Activated CD4-positive, alpha-beta memory T cell treated with anti-CD3 and anti-CD28 coated beads for 36 hours (primary cell): ENCODE data around the gene RPL22L1. TPM values are rescaled to one million over a fixed set of nuclear protein-coding genes. Genes with fewer than 3 reads are reported as not detected.
"Not testable (repeated sequence)": the region's sequence is repeated elsewhere in the genome, so short reads cannot be mapped to it uniquely, and the experiment has no call there.

Source experiments
- CTCF ChIA-PET: fragments of 350-600 bp; sonication (Branson Sonifier 250); formaldehyde crosslinking; loops from one replicate; lab custom pipeline; 2021; ENCODE audit warnings: antibody characterized with exemption, inconsistent platforms; lab: Charles Lee
- POLR2A ChIA-PET: fragments of 350-600 bp; sonication (Branson Sonifier 250); formaldehyde crosslinking; loops from one replicate; lab custom pipeline; 2021; ENCODE audit warnings: antibody characterized with exemption; lab: Charles Lee
- DNase-seq: peaks from one replicate; pipeline ENCODE4 v3.0.0-alpha.2; 2020
- H3K27ac Mint-ChIP-seq: one replicate; pipeline ENCODE4 v1.8.0; 2021; ENCODE audit warnings: mixed read lengths
- H3K27me3 Mint-ChIP-seq: one replicate; pipeline ENCODE4 v1.8.0; 2021; ENCODE audit warnings: mixed read lengths
- H3K36me3 Mint-ChIP-seq: one replicate; pipeline ENCODE4 v1.8.0; 2021; ENCODE audit warnings: mixed read lengths
- H3K4me1 Mint-ChIP-seq: one replicate; pipeline ENCODE4 v1.8.0; 2021; ENCODE audit warnings: low read depth, mixed read lengths
- H3K4me3 Mint-ChIP-seq: one replicate; pipeline ENCODE4 v1.8.0; 2021; ENCODE audit warnings: mild to moderate bottlenecking, mixed read lengths
- H3K9me3 Mint-ChIP-seq: one replicate; pipeline ENCODE4 v1.8.0; 2021; ENCODE audit warnings: mixed read lengths
- intact Hi-C: fragments of 100-400 bp; cut with micrococcal nuclease; formaldehyde crosslinking; loops from one replicate; pipeline ENCODE4 v1.15.1; 2023
- total RNA-seq, 2 experiments: library from RNA; stranded (reverse); gene quantifications; one replicate each; pipeline ENCODE4 v1.2.3, GENCODE V29; 2021

RPL22L1 gene
- total RNA-seq, 2 experiments from 2014 or later: 379 to 382 TPM

GRCh38 chr3:170903123-170903522, 33.1 kb upstream of the RPL22L1 start:
- Mint-ChIP-seq H3K9me3 (no peaks in the 10 kb centered on the region), H3K4me1 (peaks cover 12% of the 10 kb centered on the region), H3K27ac (no peak overlapping the region), H3K36me3 (peaks cover 7% of the 10 kb centered on the region), H3K27me3 (no peaks in the 10 kb centered on the region), H3K4me3 (no peak overlapping the region)
- intact Hi-C loops: loop anchor here (10.0 kb wide), 1 partner anchor 552 kb away; no protein-coding TSS in a partner anchor
- no peak for DNase-seq
- ChIA-PET CTCF (no interaction called here), POLR2A (no interaction called here)

DNA sequence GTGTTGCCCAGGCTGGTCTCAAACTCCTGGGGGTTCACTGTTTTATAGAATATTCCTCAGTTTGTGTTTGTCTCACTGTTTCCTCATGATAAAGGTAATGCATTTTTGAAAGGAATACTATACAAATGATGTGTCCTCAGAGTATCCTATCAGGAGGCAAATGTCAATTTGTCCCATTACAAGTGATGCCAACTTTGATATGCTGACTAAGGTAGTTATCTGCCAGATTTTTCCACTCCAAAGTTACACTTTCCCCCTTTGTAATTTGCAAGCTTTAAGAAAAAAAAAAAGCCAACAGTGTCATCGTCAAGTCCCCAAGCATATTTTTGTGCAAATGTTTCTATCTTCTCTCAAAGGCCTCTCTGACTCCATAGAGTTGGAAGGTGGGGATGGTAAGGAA, 29.5 kb upstream of the RPL22L1 start:
- no peak for DNase-seq
- intact Hi-C loops: no loop called here
- H3K27me3 Mint-ChIP-seq: no peaks in the 10 kb centered on the region
- no peaks in the 10 kb centered on the region for H3K9me3 Mint-ChIP-seq
- ChIA-PET POLR2A (no interaction called here), CTCF (no interaction called here)
- peaks cover 18% of the 10 kb centered on the region for H3K36me3 Mint-ChIP-seq
- no peaks in the 10 kb centered on the region for H3K4me1 Mint-ChIP-seq
- H3K27ac Mint-ChIP-seq: no peak overlapping the region
- H3K4me3 Mint-ChIP-seq: no peak overlapping the region

GRCh38 chr3:170897978-170898377, 28.0 kb upstream of the RPL22L1 start:
- ChIA-PET POLR2A (no interaction called here), CTCF (no interaction called here)
- Mint-ChIP-seq H3K27ac (no peak overlapping the region), H3K4me1 (no peaks in the 10 kb centered on the region), H3K9me3 (no peaks in the 10 kb centered on the region), H3K27me3 (no peaks in the 10 kb centered on the region), H3K4me3 (no peak overlapping the region), H3K36me3 (peaks cover 18% of the 10 kb centered on the region)
- no peak for DNase-seq
- intact Hi-C loops: no loop called here

GRCh38 chr3:170897199-170897598, 27.2 kb upstream of the RPL22L1 start:
- H3K27me3 Mint-ChIP-seq, H3K27ac Mint-ChIP-seq, POLR2A ChIA-PET, DNase-seq, intact Hi-C loops, H3K4me3 Mint-ChIP-seq, CTCF ChIA-PET, H3K9me3 Mint-ChIP-seq, H3K4me1 Mint-ChIP-seq: not testable (repeated sequence)
- peaks cover 18% of the 10 kb centered on the region for H3K36me3 Mint-ChIP-seq

GRCh38 chr3:170896781-170897180, 26.8 kb upstream of the RPL22L1 start:
- Mint-ChIP-seq H3K9me3 (no peaks in the 10 kb centered on the region), H3K27me3 (no peaks in the 10 kb centered on the region), H3K4me3 (no peak overlapping the region), H3K4me1 (no peaks in the 10 kb centered on the region), H3K27ac (no peak overlapping the region), H3K36me3 (peaks cover 18% of the 10 kb centered on the region)
- ChIA-PET POLR2A (no interaction called here), CTCF (no interaction called here)
- no peak for DNase-seq
- intact Hi-C loops: no loop called here

DNA sequence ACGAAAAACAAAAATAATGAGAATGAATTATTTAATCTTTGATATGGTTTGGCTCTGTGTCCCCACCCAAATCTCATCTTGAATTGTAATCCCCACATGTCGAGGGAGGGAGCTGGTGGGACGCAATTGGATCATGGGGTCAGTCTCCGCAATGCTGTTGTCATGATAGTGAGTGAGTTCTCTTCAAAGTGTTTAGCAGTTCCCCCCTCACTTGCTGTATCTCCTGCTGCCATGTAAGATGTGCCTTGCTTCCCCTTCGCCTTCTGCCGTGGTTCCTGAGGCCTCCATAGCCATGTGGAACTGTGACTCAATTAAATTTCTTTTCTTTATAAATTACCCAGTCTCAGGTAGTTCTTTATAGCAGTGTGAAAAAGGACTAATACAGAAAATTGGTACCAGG, 26.3 kb upstream of the RPL22L1 start:
- peaks cover 19% of the 10 kb centered on the region for H3K36me3 Mint-ChIP-seq
- H3K4me1 Mint-ChIP-seq, DNase-seq, H3K27me3 Mint-ChIP-seq, H3K9me3 Mint-ChIP-seq, CTCF ChIA-PET, H3K27ac Mint-ChIP-seq, H3K4me3 Mint-ChIP-seq, POLR2A ChIA-PET, intact Hi-C loops: not testable (repeated sequence)

DNA sequence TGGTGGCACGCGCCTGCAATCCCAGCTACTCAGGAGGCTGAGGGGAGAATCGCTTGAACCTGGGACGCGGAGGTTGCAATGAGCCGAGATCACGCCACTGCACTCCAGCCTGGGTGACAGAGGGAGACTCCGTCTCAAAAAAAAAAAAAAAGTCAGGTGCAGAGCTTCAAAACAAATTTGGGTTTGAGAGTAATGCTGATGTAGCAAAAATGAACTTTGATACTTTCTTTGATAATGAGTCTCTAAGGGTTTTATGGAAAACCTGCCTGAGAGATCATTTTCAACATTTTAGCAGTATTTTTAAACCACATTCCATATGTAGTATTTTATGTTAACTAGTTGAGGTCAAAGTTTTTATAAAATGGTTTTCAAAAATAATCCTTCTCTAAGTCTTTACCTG, 23.9 kb upstream of the RPL22L1 start:
- intact Hi-C loops: no loop called here
- H3K36me3 Mint-ChIP-seq: peaks cover 21% of the 10 kb centered on the region
- POLR2A ChIA-PET: interaction anchor here (1.4 kb wide), 1 partner anchor 24 kb away, joined by 4 read pairs; the partner anchor contains the start of gene RPL22L1
- no peaks in the 10 kb centered on the region for H3K4me1 Mint-ChIP-seq
- CTCF ChIA-PET: interaction anchor here (0.7 kb wide), 1 partner anchor 388 kb away, joined by 3 read pairs; no protein-coding TSS in a partner anchor
- no peaks in the 10 kb centered on the region for H3K27me3 Mint-ChIP-seq
- H3K9me3 Mint-ChIP-seq: no peaks in the 10 kb centered on the region
- no peak for DNase-seq
- H3K4me3 Mint-ChIP-seq: no peak overlapping the region
- H3K27ac Mint-ChIP-seq: no peak overlapping the region

GRCh38 chr3:170889630-170890029, 19.6 kb upstream of the RPL22L1 start:
- Mint-ChIP-seq H3K4me1 (no peaks in the 10 kb centered on the region), H3K27ac (no peak overlapping the region), H3K36me3 (peaks cover 7% of the 10 kb centered on the region), H3K27me3 (peaks cover 3% of the 10 kb centered on the region), H3K4me3 (no peak overlapping the region), H3K9me3 (no peaks in the 10 kb centered on the region)
- intact Hi-C loops: no loop called here
- ChIA-PET CTCF (no interaction called here), POLR2A (no interaction called here)
- no peak for DNase-seq

DNA sequence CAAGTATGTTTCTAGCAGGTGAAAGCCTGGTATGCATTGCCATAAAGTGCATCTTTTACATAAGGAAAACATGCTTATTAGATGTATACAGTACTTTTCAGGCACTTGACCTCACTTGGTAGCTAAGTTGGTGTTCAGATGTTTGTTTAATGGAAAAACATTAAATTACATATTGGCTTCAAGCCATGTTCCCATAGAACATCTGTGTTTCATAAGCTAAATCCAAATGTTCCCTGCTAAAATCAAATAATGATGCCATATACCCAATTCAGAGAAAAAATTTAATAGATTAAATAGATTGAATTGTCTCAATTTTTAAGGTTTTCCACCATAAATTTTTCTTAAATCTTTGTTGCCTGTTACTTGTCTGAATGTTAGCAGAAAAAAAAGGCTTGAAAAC, 19.1 kb upstream of the RPL22L1 start:
- intact Hi-C loops: no loop called here
- CTCF ChIA-PET: no interaction called here
- Mint-ChIP-seq H3K4me3 (no peak overlapping the region), H3K27ac (no peak overlapping the region), H3K4me1 (no peaks in the 10 kb centered on the region), H3K9me3 (no peaks in the 10 kb centered on the region), H3K36me3 (peaks cover 7% of the 10 kb centered on the region), H3K27me3 (peaks cover 3% of the 10 kb centered on the region)
- POLR2A ChIA-PET: no interaction called here
- DNase-seq: no peak

GRCh38 chr3:170884109-170884930, 14.3 kb upstream of the RPL22L1 start:
- POLR2A ChIA-PET, CTCF ChIA-PET, H3K36me3 Mint-ChIP-seq: not testable (repeated sequence)

DNA sequence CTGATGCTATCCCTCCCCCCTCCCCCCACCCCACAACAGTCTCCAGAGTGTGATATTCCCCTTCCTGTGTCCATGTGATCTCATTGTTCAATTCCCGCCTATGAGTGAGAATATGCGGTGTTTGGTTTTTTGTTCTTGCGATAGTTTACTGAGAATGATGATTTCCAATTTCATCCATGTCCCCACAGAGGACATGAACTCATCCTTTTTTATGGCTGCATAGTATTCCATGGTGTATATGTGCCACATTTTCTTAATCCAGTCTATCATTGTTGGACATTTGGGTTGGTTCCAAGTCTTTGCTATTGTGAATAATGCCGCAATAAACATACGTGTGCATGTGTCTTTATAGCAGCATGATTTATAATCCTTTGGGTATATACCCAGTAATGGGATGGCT, 8.7 kb upstream of the RPL22L1 start:
- intact Hi-C loops, H3K27ac Mint-ChIP-seq, H3K9me3 Mint-ChIP-seq, H3K36me3 Mint-ChIP-seq, H3K27me3 Mint-ChIP-seq, DNase-seq, CTCF ChIA-PET, H3K4me3 Mint-ChIP-seq, H3K4me1 Mint-ChIP-seq: not testable (repeated sequence)
- POLR2A ChIA-PET: interaction anchor here (0.7 kb wide), 1 partner anchor 1368 kb away, joined by 3 read pairs; no protein-coding TSS in a partner anchor

More at GRCh38 chr3:170884109-170884930, 14.3 kb upstream of the RPL22L1 start:
- H3K27me3 Mint-ChIP-seq, H3K4me1 Mint-ChIP-seq, H3K9me3 Mint-ChIP-seq, H3K4me3 Mint-ChIP-seq, H3K27ac Mint-ChIP-seq, intact Hi-C loops, DNase-seq: not testable (repeated sequence)

DNA sequence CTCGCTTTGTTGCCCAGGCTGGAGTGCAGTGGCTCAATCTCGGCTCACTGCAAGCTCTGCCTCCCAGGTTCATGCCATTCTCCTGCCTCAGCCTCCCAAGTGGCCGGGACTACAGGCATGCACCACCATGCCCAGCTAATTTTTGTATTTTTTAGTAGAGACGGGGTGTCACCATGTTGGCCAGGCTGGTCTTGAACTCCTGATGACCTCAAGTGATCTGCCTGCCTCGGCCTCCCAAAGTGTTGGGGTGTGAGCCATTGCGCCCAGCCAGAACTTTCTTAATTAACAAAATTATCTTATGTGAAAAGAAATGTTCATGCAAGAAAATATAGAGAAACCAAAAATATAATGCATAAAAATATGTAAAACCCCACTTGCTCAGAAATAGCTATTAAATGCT, 7.3 kb upstream of the RPL22L1 start:
- intact Hi-C loops, H3K27ac Mint-ChIP-seq: not testable (repeated sequence)
- CTCF ChIA-PET: interaction anchor here (0.6 kb wide), 1 partner anchor 645 kb away, joined by 3 read pairs; no protein-coding TSS in a partner anchor

GRCh38 chr3:170876537-170876936, 6.5 kb upstream of the RPL22L1 start:
- H3K4me1 Mint-ChIP-seq: no peaks in the 10 kb centered on the region
- H3K36me3 Mint-ChIP-seq: no peaks in the 10 kb centered on the region
- H3K27me3 Mint-ChIP-seq: no peaks in the 10 kb centered on the region
- ChIA-PET POLR2A (no interaction called here), CTCF (no interaction called here)
- intact Hi-C loops: no loop called here
- DNase-seq: no peak
- H3K27ac Mint-ChIP-seq: no peak overlapping the region
- H3K9me3 Mint-ChIP-seq: peaks cover 5% of the 10 kb centered on the region
- H3K4me3 Mint-ChIP-seq: no peak overlapping the region

More for the DNA sequence above, 7.3 kb upstream of the RPL22L1 start:
- DNase-seq, H3K9me3 Mint-ChIP-seq, H3K36me3 Mint-ChIP-seq, H3K27me3 Mint-ChIP-seq, H3K4me1 Mint-ChIP-seq, POLR2A ChIA-PET, H3K4me3 Mint-ChIP-seq: not testable (repeated sequence)
